Retinal pigment epithelial cell (primary cell): ENCODE data around the gene DDX17.

ENCODE experiments used
- DNase-seq: peaks from one replicate; pipeline ENCODE4 v3.0.0-alpha.2; 2010; ENCODE audit warnings: low read depth
- H3K4me3 ChIP-seq: 2 replicates; pipeline ENCODE4 v1.5.1; 2011; ENCODE audit warnings: mild to moderate bottlenecking, low read length, control low read depth, moderate library complexity
- TF ChIP-seq, protein P1 (sequence below): conservative IDR thresholded peaks from 2 replicates; pipeline ENCODE4 v1.5.1; 2011; ENCODE audit warnings: low read depth, low read length, control low read depth, inconsistent platforms

The DDX17 gene

DNA sequence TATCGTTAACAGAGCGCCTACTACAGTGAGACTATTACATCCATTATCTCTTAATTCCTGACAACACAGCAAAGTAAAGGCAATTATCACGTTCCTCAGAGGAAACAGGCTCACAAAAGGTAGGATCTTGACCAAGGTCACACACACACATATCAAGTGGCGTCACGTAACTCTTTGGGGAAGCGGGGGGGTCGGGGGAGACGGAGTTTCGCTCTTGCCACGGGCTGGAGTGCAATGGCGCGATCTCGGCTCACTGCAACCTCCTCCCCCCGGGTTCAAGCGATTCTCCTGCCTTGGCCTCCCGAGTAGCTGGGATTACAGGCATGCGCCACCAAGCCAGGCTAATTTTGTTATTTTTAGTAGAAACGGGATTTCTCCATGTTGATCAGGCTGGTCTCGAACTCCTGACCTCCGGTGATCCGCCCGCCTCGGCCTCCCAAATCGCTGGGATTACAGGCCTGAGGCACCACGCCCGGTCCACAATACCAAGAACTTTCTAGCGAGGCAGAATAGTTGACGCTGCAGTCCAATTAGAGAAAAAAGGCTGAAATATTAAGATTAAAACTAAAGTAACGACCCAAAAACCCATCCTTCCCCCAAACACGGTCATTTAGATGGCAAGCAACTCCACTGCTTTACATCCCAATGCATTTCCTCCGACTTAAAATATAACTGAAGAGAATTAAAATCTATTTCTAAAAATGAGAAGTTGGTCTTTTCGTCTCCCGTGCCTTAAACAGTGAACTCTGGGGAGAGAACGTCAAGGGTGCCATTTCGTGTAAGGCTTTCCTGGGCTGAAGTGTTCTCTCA is 1.2 kb downstream of the DDX17 start:
- DNase-seq = no peak
- TF ChIP-seq, protein P1, sequence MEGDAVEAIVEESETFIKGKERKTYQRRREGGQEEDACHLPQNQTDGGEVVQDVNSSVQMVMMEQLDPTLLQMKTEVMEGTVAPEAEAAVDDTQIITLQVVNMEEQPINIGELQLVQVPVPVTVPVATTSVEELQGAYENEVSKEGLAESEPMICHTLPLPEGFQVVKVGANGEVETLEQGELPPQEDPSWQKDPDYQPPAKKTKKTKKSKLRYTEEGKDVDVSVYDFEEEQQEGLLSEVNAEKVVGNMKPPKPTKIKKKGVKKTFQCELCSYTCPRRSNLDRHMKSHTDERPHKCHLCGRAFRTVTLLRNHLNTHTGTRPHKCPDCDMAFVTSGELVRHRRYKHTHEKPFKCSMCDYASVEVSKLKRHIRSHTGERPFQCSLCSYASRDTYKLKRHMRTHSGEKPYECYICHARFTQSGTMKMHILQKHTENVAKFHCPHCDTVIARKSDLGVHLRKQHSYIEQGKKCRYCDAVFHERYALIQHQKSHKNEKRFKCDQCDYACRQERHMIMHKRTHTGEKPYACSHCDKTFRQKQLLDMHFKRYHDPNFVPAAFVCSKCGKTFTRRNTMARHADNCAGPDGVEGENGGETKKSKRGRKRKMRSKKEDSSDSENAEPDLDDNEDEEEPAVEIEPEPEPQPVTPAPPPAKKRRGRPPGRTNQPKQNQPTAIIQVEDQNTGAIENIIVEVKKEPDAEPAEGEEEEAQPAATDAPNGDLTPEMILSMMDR = no peak
- peak overlapping the region; percentile 96 for H3K4me3 ChIP-seq

- peak overlapping the region; percentile 96 for H3K4me3 ChIP-seq
- DNase-seq = no peak
- TF ChIP-seq, protein P1 = no peak
Measured at GRCh38 chr22:38503021-38503420, 3.1 kb downstream of the DDX17 start.

DNA sequence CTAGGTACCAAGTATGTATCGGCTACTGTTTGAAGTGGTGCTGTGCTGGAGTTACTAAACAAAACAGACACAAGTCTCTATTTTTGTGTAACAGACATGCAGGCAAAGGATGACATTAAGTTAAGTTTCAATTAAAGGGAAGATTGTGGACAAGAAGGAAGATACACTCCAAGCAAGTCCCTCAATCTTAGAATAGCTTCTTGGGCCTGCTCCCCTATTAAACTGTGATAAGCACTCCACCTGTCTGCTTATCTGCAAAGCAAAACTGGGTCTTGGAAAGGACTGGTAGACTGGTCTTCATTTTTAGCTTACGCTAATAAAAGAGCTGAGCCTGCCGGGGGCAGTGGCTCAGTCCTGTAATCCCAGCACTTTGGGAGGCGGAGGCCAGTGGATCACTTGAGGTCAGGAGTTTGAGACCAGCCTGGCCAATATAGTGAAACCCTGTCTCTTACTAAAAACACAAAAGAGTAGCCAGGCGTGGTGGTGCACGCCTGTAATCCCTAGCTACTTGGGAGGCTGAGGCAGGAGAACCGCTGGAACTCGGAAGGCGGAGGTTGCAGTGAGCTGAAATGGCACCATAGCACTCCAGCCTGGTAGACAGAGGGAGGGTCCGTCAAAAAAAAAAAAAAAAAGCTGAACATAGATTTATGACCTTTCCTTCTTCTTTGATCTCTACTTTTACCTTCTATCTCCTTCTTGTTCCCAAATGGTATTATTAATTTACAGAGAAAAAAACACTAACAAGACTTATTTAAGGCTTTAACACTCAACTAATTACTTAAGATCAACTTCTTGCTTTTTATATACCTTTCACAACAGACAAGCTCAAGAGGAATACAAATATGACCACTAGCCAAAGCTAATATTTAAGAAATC is 4.1 kb downstream of the DDX17 start:
- TF ChIP-seq, protein P1 = no peak
- peak overlapping the region; percentile 96 for H3K4me3 ChIP-seq
- no peak for DNase-seq

DNA sequence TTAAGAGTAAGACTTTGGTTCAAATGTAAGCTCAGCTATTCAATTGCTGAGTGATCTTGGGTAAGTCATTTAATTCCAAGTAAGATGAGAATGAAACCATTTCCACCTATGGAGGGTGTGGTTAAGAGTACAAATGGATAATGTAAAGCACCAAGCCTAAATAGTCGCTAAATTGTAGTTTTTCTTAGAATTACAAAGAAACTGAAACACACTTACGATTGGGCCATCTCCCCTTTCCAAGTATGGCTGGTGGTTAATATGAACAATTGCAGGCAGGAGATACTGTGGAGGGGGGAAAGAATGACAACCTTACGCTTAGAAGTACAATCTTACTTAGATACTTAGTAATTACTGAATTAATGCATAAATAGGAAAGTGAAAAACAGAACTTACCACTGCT is 8.2 kb downstream of the DDX17 start:
- TF ChIP-seq, protein P1 = no peak
- DNase-seq = no peak
- no peak overlapping the region for H3K4me3 ChIP-seq

GRCh38 chr22:38494939-38495338 is 11.2 kb downstream of the DDX17 start:
- DNase-seq = no peak
- no peak overlapping the region for H3K4me3 ChIP-seq
- TF ChIP-seq, protein P1 = no peak

DNA sequence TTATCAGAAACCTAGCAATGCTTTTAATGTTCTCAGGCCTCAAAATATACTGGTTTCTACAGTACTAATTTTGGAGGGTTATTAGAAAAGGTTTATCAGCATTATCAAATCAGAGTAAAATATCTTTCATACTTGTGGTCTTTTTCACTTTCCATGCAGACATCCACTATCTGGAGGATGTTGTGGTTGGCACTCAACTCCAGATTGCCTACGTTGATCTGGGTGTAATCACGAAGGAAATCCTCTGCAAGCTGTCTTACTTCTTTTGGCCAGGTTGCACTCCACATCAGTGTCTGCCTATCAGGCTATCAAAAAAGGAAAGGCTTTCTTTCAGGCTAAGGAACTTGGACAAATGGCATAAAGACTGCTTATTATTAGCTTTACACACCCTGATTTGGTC is 11.6 kb downstream of the DDX17 start:
- TF ChIP-seq, protein P1 = no peak
- H3K4me3 ChIP-seq = no peak overlapping the region
- no peak for DNase-seq
